Karpas-422 (cell line): ENCODE measurements around the gene AP2A2. TPM values are rescaled to one million over a fixed set of nuclear protein-coding genes. Genes with fewer than 3 reads are reported as not detected.

ENCODE experiments used
- DNase-seq: peaks from one replicate; pipeline ENCODE4 v3.0.0-alpha.2; 2015
- H2AFZ ChIP-seq: fragments of 200-600 bp; sonication (generic); 2 replicates; pipeline ENCODE4 v1.6.1; 2014; ENCODE audit warnings: antibody characterized with exemption, low read length, mixed read lengths
- H3K27ac ChIP-seq: fragments of 200-600 bp; sonication (generic); 2 replicates; pipeline ENCODE4 v1.5.1; 2014; ENCODE audit warnings: mild to moderate bottlenecking, low read length, moderate library complexity
- H3K27me3 ChIP-seq: fragments of 200-600 bp; sonication (generic); 2 replicates; pipeline ENCODE4 v1.6.1; 2014; ENCODE audit warnings: low read length, mixed read lengths
- H3K36me3 ChIP-seq: fragments of 200-600 bp; sonication (generic); 2 replicates; pipeline ENCODE4 v1.6.1; 2014; ENCODE audit warnings: low read length, mixed read lengths; ENCODE audit not compliant: insufficient read depth
- H3K4me1 ChIP-seq: fragments of 200-600 bp; sonication (generic); 2 replicates; pipeline ENCODE4 v1.6.1; 2014; ENCODE audit warnings: mild to moderate bottlenecking, low read length, mixed read lengths
- H3K4me2 ChIP-seq: fragments of 200-600 bp; sonication (generic); 2 replicates; pipeline ENCODE4 v1.6.1; 2014; ENCODE audit warnings: low read length, low read depth, mild to moderate bottlenecking; ENCODE audit not compliant: poor library complexity, severe bottlenecking
- H3K4me3 ChIP-seq: fragments of 200-600 bp; sonication (generic); 2 replicates; pipeline ENCODE4 v1.5.1; 2014; ENCODE audit warnings: mild to moderate bottlenecking, antibody characterized with exemption, low read length, mixed read lengths
- H3K79me2 ChIP-seq: fragments of 200-600 bp; sonication (generic); 2 replicates; pipeline ENCODE4 v1.6.1; 2014; ENCODE audit warnings: mild to moderate bottlenecking, low read length, mixed read lengths
- H3K9ac ChIP-seq: fragments of 200-600 bp; sonication (generic); 2 replicates; pipeline ENCODE4 v1.6.0; 2014; ENCODE audit warnings: low read length
- H3K9me2 ChIP-seq: fragments of 200-600 bp; sonication (generic), shearing (Covaris generic); replicated peaks from 2 replicates; pipeline ENCODE4 v1.6.0; 2014; ENCODE audit warnings: mild to moderate bottlenecking, low read length, moderate library complexity; ENCODE audit not compliant: insufficient read depth
- H3K9me3 ChIP-seq: fragments of 300-700, 200-600 bp; sonication (generic); 2 replicates; pipeline ENCODE4 v1.6.1; 2014; ENCODE audit warnings: low read length, mixed read lengths
- H4K20me1 ChIP-seq: fragments of 200-600 bp; sonication (generic); 2 replicates; pipeline ENCODE4 v1.6.1; 2014; ENCODE audit warnings: mild to moderate bottlenecking, antibody characterized with exemption, low read length, low read depth; ENCODE audit not compliant: insufficient read depth
- total RNA-seq: library from RNA; depleted of rRNA; stranded (reverse); fragments of >200 nt; shearing (Covaris generic); gene quantifications from 2 replicates; pipeline ENCODE4 v1.2.3, GENCODE V29; 2014; ENCODE audit warnings: low replicate concordance

The AP2A2 gene
- total RNA-seq, 1 experiment from 2014 or later = 34.6 TPM

DNA sequence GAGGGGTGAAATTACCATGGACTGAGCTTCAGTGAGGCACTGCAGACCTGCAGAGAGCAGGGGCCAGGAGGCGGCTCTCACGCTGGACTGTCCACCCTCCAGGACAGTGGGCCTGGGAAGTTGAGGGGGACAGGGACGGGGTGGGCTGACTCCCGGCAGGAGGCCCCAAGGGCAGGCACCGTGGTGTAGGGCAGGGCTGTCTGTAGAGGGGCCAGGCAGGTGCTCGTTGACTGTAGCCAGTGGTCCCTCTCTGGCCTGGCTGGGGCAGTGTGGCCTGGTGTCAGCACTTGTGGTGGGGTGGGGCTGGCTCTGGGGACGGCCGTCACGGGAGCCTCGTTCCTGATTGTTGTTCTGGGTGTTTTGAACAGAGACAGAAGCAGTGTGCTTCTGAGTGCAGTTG is 64.4 kb downstream of the AP2A2 start:
- Histone ChIP-seq H3K9me3 (no peaks in the 10 kb centered on the region), H3K36me3 (no peaks in the 10 kb centered on the region), H3K4me2 (no peak overlapping the region), H3K27ac (no peak overlapping the region), H3K9ac (no peak overlapping the region), H3K4me3 (no peak overlapping the region), H4K20me1 (no peaks in the 10 kb centered on the region), H3K4me1 (no peaks in the 10 kb centered on the region), H2AFZ (no peak overlapping the region), H3K79me2 (no peaks in the 10 kb centered on the region), H3K9me2 (no peaks in the 10 kb centered on the region), H3K27me3 (no peaks in the 10 kb centered on the region)
- no peak for DNase-seq

- Histone ChIP-seq H3K9me2 (no peaks in the 10 kb centered on the region), H3K36me3 (no peaks in the 10 kb centered on the region), H3K79me2 (no peaks in the 10 kb centered on the region), H3K4me2 (no peak overlapping the region), H3K9ac (no peak overlapping the region), H3K27me3 (no peaks in the 10 kb centered on the region), H3K4me3 (no peak overlapping the region), H3K4me1 (no peaks in the 10 kb centered on the region), H4K20me1 (no peaks in the 10 kb centered on the region), H2AFZ (no peak overlapping the region), H3K27ac (no peak overlapping the region), H3K9me3 (no peaks in the 10 kb centered on the region)
- no peak for DNase-seq
Observed at GRCh38 chr11:991034-991433, 65.4 kb downstream of the AP2A2 start.

- H4K20me1 ChIP-seq = no peaks in the 10 kb centered on the region
- no peaks in the 10 kb centered on the region for H3K36me3 ChIP-seq
- H3K4me1 ChIP-seq = no peaks in the 10 kb centered on the region
- DNase-seq = no peak
- no peaks in the 10 kb centered on the region for H3K9me2 ChIP-seq
- no peak overlapping the region for H3K4me3 ChIP-seq
- H3K9me3 ChIP-seq = no peaks in the 10 kb centered on the region
- no peak overlapping the region for H3K4me2 ChIP-seq
- no peak overlapping the region for H3K27ac ChIP-seq
- H3K9ac ChIP-seq = no peak overlapping the region
- no peak overlapping the region for H2AFZ ChIP-seq
- no peaks in the 10 kb centered on the region for H3K27me3 ChIP-seq
- H3K79me2 ChIP-seq = no peaks in the 10 kb centered on the region
Observed at GRCh38 chr11:991711-992307, 66.1 kb downstream of the AP2A2 start.

GRCh38 chr11:992577-992976 is 66.9 kb downstream of the AP2A2 start:
- no peaks in the 10 kb centered on the region for H3K36me3 ChIP-seq
- no peak overlapping the region for H3K9ac ChIP-seq
- H3K9me3 ChIP-seq = no peaks in the 10 kb centered on the region
- no peaks in the 10 kb centered on the region for H3K9me2 ChIP-seq
- no peaks in the 10 kb centered on the region for H4K20me1 ChIP-seq
- H2AFZ ChIP-seq = no peak overlapping the region
- no peak overlapping the region for H3K27ac ChIP-seq
- no peaks in the 10 kb centered on the region for H3K27me3 ChIP-seq
- H3K4me2 ChIP-seq = no peak overlapping the region
- H3K79me2 ChIP-seq = no peaks in the 10 kb centered on the region
- no peak overlapping the region for H3K4me3 ChIP-seq
- no peaks in the 10 kb centered on the region for H3K4me1 ChIP-seq
- DNase-seq = no peak

DNA sequence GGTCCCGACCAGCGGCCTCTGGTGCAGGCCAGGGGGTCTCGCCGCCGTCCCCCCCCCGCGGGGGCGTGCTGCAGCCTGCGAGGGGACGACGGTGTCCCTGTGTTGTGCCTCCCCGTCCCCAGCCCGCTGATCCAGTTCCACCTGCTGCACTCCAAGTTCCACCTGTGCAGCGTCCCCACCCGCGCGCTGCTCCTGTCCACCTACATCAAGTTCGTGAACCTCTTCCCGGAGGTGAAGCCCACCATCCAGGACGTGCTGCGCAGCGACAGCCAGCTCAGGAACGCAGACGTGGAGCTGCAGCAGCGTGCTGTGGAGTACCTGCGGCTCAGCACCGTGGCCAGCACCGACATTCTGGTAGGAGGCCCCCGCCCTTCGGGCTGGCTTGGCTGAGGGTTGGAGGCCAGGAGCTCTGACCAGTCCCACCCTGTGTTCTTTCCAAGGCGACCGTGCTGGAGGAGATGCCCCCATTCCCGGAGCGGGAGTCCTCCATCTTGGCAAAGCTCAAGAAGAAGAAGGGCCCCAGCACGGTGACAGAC is 68.0 kb downstream of the AP2A2 start:
- Histone ChIP-seq H3K9ac (no peak overlapping the region), H3K9me2 (no peaks in the 10 kb centered on the region), H3K4me3 (no peak overlapping the region), H3K27me3 (no peaks in the 10 kb centered on the region), H2AFZ (no peak overlapping the region), H3K9me3 (no peaks in the 10 kb centered on the region), H3K27ac (no peak overlapping the region), H3K79me2 (no peaks in the 10 kb centered on the region), H3K4me2 (no peak overlapping the region), H3K36me3 (no peaks in the 10 kb centered on the region), H4K20me1 (no peaks in the 10 kb centered on the region), H3K4me1 (no peaks in the 10 kb centered on the region)
- DNase-seq = no peak

DNA sequence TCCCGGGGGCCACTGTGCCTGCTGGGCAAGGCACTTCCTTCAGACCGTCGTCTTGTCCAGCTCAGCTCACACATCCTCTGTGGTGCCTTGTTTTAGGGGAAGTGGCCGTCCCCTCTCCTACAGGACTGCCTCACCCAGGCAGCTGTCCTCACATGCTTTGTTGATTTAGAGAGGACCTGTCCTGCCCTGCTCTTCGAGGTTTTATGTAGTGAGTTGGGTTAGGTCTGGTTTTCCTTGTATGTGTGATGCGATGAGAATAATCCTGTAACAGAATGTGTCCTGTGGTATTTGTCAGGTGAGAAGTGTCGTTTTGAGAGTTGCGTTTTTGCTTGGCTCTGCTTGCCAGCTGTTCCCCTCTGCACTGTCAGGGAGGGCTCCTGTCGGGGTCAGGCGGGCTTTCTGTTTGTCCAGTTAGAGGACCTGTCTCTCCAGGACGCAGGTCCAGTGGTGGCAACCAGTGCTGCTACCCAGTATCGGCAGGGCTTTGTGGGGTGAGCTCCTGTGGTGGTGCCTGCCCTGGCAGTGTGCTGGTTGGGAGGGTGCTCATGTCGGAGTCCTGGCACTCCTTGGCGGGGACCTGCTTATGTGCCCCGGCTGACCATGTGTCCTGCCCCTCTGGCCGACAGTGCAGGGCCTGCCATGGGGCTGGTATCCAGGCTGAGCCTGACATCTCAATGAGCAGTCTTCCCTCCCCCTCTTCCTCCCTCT is 69.5 kb downstream of the AP2A2 start:
- H3K4me2 ChIP-seq = no peak overlapping the region
- no peaks in the 10 kb centered on the region for H3K36me3 ChIP-seq
- no peak overlapping the region for H3K4me3 ChIP-seq
- DNase-seq = no peak
- H2AFZ ChIP-seq = no peak overlapping the region
- no peak overlapping the region for H3K9ac ChIP-seq
- H3K4me1 ChIP-seq = no peaks in the 10 kb centered on the region
- no peaks in the 10 kb centered on the region for H3K79me2 ChIP-seq
- no peaks in the 10 kb centered on the region for H3K9me3 ChIP-seq
- no peaks in the 10 kb centered on the region for H4K20me1 ChIP-seq
- H3K27me3 ChIP-seq = no peaks in the 10 kb centered on the region
- H3K9me2 ChIP-seq = no peaks in the 10 kb centered on the region
- H3K27ac ChIP-seq = no peak overlapping the region

GRCh38 chr11:995752-996420 is 70.2 kb downstream of the AP2A2 start:
- Histone ChIP-seq H3K27ac (no peak overlapping the region), H3K79me2 (no peaks in the 10 kb centered on the region), H3K9me2 (no peaks in the 10 kb centered on the region), H3K9me3 (no peaks in the 10 kb centered on the region), H3K9ac (no peak overlapping the region), H2AFZ (no peak overlapping the region), H3K4me3 (no peak overlapping the region), H4K20me1 (no peaks in the 10 kb centered on the region), H3K4me1 (no peaks in the 10 kb centered on the region), H3K36me3 (no peaks in the 10 kb centered on the region), H3K4me2 (no peak overlapping the region), H3K27me3 (no peaks in the 10 kb centered on the region)
- DNase-seq = peak; percentile 53

GRCh38 chr11:996681-997080 is 71.0 kb downstream of the AP2A2 start:
- Histone ChIP-seq H3K27me3 (no peaks in the 10 kb centered on the region), H3K4me1 (no peaks in the 10 kb centered on the region), H3K9me2 (no peaks in the 10 kb centered on the region), H3K79me2 (no peaks in the 10 kb centered on the region), H4K20me1 (no peaks in the 10 kb centered on the region), H2AFZ (no peak overlapping the region), H3K4me2 (no peak overlapping the region), H3K4me3 (no peak overlapping the region), H3K27ac (no peak overlapping the region), H3K9ac (no peak overlapping the region), H3K9me3 (no peaks in the 10 kb centered on the region), H3K36me3 (no peaks in the 10 kb centered on the region)
- DNase-seq = no peak
